SK-N-DZ (cell line): ENCODE data around the gene ADAMTS5.

Source experiments
- DNase-seq: peaks from one replicate; pipeline ENCODE4 v3.0.0-alpha.2; 2015; ENCODE audit warnings: low spot score

ADAMTS5 gene

DNA sequence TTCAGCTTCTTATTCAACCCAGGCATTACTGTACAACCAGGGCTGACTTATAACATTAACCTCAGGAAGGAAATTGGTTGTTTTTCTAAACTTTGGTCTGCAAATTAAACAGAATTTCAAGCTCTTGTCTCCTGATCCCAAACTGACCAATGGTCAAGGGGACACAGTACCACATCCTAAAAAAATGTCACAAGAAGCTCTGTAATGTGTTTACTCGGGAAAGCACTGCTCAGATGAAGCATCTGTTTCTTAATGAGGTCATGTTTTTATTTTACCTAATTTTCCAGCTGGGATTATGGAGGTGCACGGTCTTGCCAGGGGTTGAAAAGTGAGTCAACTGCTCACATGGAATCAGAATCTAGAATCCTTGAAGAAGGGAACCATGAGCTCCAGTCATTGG is 18.7 kb downstream of the ADAMTS5 start:
- no peak for DNase-seq

DNA sequence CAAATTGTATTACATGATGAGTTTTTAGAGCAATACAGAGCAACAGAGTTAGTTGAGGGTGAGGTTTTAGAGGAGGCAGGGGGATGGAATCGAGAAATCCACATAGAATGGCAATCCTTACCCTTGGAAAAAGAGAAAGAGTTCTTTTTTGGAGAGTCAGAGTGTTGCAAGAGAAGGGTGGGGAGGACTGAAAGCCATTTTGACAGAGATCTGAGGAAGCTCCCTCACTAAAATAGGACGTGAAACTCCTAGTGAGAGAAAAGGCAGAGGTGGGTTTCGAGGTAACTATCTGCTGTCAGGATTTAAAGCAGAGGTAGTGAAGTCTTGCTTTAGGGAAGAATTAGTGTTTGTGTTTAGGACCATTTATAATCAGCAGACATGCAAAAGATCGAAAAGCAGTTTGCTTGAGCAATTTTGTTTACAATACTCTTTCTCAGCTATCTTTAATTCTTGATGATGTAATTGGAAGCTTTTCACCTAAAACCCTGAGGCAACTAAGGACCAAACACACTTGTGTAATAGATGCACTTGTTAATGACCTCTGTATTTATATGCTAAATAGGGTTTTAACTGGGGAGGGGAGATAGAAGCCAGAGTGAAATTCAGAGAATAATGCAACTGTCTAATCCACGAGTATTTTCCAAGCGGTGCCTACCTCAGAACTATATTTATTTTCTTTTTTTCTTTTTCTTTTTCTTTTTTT is 20.0 kb downstream of the ADAMTS5 start:
- DNase-seq, result no peak

DNA sequence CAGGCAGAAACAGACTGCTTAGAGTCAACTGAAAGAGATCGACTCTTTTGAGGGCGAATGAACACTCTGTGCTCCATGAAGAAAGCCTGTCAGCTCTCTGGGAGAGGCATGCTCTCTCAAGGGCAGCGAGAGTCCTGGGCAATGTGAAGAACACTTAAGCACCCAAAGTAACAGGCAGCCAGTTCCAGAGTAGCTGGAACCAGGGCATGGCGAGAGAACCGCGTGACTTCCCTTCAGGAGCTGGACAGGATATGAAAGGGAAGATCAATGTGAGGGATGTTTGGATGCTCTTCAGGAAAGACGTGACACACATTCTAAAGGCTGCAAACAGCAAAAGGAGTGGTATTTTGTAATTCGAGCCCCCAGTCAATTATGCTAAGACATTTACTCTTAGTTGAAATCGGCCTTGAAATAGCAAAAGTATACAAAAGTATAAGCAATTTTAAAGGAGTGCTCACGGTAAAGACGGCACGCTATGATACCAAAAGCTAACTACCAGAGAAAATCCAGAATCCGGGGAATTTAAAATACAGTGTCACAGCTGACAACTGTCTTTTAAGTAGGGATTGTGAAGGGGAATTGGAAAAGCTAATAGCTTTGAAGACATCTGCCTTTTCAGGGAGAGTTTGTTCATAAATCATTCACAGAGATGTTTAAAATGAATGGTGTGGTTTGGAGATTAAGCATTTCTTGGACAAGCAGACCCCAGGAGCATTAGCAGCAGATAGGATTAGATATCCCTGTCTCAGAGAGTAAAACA is 20.8 kb downstream of the ADAMTS5 start:
- no peak for DNase-seq

DNA sequence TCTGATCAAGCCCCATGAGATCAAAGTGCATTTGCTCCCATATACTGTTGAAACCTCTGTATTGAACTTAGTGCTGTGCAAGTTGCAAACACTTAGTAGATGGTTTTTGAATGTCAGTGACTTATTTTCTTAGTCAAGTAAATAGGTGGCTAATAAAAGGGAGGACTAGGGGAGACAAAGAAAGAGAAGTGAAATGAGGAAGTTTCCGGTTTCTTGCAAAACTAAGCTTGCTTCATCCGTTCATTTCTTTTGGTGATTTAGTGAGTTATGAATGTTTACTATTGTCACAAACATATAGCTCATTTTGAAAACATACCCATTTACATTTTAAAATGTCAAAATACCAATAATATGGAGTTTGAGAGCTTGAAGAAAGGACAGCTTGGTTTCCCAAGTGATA is 23.0 kb downstream of the ADAMTS5 start:
- DNase-seq, result no peak

DNA sequence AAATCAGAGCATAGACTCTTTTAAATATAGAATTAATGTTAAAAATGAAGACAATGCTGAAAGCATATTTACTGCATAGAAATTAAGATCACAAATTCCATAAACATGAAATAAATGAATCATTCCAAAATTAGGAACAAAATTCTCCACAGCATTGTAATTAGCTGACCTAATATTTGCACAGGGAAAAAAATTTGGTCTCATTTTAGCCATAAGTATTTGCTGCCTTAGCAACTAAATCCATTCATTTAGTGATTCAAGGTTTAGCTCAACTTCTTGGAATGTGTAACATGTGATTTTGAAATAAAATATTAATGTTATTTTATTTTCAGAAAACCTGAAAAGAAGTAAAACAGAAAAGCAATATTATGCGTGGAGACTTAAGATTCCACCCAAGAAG is 25.5 kb downstream of the ADAMTS5 start:
- DNase-seq, result no peak

DNA sequence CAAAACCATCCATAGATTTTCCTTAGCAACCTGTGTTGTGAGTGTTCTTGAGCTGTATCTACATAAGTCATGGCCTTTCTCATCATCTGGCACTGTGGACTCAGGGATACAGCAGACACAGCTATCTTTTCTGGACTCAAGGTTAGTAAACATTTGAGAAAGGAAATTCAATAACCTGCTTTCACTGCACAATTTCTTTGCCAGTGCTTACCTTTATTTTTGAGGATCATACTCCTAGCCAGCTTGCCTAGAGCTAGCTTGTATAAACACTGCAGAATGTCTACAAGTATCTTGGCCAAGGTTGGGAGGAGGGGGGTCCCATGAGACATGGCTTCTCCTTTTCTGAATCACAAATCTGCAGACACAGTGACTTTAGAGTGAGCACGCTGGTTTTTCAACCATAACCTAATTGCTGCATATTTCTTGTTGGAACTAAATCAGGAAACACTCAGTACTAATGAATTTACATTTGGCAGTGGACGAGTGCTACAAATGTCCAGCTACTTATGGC is 27.2 kb downstream of the ADAMTS5 start:
- peak; percentile 35 for DNase-seq

DNA sequence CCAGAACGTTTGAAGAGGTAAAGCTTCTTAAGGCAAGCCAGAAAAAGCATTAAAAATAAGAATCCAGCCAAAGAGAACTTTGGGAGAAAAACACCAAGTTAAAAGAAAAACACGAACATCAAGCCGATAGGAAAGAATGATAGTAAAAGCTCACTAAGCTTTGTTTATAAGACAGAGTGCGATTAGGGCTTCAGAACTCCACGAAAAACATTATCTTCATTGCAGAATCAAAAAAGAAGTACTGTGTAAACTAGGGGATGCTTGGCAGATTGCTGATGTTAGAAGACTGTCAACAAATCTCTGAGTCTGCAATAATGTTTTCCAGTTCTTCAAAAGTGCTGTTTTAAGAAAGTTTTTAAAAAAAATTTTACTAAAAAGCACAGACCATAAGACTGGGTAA is 30.2 kb downstream of the ADAMTS5 start:
- no peak for DNase-seq

DNA sequence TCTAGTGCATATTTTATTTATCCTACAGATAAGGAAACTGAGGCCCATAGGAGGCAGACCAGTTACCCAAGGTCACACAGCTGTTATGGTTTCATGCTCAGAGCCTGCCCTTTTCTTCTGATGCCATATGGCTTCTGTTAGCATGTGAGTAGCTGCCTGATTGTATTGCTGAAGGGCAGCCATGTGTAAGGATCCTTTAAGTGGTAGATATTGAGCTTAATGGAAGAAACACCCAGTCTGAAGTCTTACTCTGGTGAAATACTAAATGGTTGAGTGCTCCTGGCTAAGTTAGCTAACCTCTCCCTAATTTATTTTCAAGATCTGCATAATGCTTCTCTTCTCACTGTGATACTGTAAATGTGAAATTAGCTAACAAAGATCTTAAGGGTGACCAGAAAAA is 30.9 kb downstream of the ADAMTS5 start:
- DNase-seq, result no peak

DNA sequence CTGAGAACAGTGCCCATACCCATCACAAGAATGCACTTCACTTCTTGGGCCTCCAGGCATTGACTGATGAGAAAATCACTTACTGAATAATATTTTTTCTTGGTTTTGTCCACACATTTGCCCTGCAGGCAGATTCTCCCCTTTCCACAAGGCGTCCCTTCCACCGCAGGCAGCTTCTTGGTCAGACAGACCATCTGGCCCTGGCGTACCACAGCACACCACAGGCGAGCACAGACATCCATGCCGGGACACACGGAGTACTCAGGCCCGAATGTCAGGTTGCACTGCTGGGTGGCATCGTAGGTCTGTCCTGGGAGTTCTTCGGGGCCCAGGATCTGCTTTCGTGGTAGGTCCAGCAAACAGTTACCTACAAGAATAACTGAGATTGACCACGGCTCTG is 32.5 kb downstream of the ADAMTS5 start:
- no peak for DNase-seq

DNA sequence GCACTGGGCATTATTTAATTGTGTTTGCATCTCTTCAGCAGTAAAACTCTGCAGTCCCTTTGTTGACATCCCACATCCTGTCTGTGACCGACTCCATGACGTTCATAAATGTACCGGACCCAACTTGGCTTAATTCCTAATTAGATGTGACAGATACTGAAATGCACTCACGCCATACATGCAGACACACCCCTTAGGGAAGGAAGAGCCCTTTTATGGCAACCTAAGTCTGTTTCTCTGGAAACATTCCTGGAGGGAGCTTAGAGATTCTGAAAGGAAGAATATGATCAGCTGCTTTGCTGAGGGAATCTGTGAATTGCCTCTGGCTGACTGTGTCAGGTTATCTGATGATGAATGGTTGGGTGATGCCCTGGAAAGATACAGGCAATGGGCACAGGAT is 33.4 kb downstream of the ADAMTS5 start:
- peak; percentile 52 for DNase-seq

DNA sequence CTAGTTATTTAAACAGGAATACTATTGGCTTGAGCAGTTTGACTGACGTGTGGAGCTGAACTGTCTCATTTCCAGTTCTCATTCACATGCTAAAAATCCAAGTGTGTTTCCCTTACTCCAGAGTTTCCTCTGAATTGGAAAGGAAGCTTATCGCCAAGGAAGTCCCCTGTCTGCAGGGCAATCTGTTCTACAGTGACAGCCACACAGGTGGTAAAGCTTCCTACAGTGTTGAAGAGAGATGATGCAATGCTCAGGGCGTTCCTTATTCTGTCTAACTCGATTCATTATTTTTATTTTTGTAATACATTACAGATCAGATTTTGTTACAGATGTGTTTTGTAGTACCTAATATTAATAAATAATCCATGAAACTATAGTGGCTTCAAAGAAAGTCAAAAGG is 41.3 kb downstream of the ADAMTS5 start:
- no peak for DNase-seq

DNA sequence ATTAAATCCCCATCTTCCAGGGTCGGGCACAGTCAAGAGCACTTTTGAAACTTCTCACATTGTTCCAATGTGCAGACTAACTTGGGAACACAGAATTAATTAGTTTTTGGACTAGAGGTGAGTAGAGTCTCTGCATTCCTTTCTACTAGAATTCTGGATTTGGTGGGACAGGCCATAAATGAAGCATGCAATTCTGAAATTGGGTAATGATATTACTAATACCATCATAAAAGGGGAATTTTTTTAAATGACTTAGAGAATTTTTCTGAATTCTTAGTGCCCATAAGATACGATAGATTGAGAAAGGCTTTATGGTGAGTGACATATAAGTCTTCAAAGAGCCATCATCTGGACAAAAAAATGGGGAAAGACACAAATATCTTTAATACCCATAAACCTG is 41.8 kb downstream of the ADAMTS5 start:
- DNase-seq, result no peak

DNA sequence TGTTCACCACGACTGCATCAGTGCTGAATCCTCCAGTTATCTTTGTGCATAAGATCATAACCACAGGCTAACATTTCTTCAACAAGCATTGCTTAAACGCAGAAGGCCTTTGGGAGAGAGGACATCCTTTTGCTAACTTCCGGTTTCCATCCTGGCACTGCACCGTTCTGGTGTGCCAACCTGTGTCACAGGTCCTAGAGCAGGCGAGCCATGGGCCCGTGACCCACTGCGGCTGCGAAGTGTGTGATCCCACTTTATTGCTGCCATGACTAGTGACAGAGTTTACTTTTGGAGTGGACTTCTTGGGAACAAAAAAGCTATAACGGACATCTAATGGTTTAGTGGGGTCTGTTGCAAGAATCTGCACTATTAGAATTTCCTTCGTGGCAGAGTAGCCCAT is 42.9 kb downstream of the ADAMTS5 start:
- DNase-seq, result no peak

DNA sequence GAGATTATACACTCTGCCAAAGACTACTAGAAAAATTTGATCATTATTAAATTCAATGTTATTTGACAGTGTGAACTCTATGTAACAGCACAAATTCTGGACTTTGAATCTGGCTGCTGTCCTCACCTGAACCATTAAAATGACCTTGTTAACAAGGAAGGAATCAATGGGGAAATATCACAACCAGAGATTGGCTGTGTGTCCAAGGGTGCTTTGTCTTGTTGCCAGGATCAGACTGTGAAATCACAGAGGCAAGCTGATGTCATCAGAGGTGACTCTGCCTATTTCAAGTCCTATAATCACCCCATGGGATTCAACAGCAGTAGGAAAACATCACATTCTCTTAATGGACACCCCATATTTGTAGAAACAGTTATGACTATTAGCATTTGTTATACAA is 46.8 kb downstream of the ADAMTS5 start:
- DNase-seq, result no peak

DNA sequence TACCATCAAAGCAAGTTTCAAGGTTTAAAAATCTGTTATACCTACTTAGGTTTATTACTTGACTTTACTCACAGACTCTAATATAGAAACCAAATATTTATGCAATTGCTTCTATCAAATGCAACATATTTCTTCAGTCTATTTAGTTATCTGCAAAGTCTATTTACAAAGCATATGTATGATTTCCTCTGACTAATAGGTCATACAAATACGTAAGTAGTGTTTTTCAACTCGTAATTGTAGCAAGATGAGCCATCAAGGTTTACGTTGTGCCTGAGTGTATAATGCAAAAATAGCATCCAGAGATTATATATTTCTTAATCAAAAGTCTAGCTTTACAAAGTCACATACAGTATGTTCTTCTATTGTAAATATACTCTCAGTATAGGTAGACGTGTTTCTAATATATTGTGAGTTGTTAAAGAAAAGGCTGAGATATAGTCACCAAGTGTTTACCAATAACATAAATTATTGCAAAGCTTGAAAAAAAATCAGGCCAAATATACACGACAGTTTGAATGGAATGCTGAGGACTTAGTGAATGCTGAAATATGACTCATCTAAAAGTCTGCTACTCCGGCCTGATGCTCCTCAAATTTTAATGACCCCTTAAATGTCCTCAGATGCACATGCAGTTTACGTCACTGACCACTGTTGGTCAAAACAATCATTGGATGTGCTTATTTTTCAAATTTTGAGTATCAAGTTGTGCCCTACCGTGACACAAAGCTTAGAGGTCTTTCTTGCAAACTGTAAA is 48.4 kb downstream of the ADAMTS5 start:
- no peak for DNase-seq

DNA sequence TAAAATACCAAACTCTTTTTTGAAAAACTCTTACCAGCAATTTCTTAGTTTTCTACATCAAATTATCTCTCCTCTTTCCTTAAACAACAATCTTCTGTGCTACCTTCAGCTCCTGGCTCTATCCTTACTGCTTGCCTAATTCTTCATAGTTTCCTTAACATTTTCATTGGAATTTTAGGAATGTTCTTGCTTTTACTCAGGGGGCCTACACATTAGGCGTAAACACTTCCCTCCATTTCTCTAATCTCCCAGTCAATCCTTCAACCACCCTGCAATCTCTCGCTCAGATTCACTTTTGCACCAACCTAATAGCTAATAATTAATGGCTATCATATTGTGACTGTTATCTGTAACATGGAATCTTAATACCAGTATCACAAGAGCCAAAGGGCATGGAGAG is 50.1 kb downstream of the ADAMTS5 start:
- DNase-seq, result no peak

DNA sequence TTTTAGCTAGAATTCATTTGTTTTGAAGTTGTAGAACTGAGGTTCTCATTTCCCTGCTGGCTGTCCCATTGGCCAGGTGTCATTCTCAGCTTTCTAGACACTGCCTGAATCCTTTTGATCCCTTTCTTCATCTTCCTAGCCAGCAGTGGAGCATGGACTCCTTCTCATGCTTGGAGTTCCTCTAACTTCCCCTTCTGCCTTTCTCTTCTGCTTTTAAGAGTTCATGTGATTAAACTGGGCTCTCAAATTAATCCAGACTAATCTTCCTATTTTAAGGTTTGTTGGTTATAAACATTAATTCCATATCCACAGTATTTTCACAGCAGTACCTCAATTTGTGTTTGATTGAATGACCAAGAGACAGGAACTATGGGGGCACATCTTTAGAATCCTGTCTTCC is 52.3 kb downstream of the ADAMTS5 start:
- no peak for DNase-seq

DNA sequence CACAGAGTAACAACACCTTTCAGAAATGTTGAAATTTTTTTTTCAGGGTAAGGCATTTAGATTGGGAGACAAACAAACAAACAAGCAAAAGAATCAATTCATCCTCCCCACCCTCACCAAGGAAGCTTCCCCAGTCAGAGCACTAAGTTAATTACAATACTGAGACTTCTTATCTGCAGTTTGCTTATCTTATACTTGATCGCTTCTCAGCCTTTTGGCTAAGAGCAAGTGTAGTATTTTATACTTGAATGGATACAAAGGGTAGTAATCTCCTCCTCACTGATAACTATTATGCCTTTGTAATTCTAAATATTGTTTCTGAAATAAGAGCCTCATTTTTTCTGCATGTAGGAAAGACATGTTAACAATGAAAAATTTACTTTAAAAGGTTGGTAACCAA is 54.4 kb downstream of the ADAMTS5 start:
- no peak for DNase-seq

DNA sequence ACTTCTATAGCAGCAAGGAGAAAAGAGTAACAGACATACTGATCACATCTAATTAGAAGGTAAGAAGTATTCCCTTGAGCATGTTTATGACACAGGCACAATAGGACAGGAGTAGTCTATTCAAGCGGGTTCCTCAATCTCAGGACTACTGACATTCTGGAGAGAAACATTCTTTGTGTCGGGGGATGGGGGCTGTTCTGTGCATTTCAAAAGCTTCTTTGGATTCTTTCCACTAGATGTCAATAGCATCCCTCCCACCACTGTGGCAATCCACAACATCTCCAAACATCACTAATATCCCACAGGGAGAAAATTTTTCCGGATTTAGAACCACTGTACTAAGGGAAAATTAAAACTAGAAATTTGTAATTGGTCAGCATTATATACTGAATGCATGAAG is 56.9 kb downstream of the ADAMTS5 start:
- DNase-seq, result no peak

DNA sequence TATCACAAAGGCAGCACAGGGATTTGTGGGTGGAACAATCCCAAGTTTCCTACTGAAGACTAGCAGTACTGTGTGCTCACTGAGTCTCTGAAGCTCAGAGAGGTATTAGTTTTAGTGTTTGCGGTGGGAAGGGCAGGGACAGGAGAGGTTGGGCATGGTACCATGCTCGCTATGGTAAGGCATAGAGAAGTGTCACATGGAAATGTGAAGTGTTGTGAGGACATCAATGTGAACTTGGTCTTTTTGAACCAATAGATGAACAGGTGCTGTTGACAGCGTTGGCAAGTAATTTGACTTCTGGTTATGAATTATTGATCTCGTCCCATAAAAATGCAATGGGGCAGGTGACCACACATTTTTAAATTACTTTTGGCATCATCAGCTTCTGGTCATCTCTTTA is 65.9 kb downstream of the ADAMTS5 start:
- no peak for DNase-seq

DNA sequence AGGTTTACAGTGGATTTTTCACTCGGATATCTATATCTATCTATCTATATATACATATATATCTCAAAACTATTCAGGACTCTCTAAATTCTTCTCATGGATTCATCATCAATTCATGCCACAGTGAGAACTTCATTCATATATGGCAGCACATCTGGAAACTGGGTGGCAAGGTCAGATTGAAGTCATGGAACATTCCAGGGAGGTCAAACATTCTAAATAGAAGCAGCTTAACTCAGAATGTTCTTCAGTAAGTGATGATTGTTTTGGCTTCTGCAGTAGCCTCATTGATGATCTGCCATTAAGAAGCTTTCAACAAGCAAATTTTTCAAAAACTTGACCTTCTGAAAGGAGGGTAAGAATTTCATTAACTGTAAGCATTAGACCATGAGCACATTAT is 74.7 kb downstream of the ADAMTS5 start:
- no peak for DNase-seq

DNA sequence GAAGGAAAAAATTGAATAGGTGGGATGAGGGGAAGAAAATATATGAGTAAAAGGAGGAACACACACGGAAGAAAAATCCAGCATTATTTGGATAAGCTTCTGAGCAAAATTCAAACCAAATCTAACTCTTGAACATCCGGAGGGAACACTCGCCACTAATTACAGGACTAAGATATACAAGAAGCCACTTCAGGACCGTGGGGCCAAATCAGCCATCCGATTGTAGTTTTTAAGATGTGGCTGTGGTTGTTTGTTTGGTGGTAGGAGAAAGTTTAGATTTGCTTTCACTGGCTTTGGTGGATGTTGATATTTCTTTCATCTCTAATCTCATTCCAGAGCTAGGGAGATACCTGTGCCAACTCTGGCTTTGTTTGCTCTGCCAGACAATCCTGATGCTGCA is 78.0 kb downstream of the ADAMTS5 start:
- DNase-seq, result no peak

DNA sequence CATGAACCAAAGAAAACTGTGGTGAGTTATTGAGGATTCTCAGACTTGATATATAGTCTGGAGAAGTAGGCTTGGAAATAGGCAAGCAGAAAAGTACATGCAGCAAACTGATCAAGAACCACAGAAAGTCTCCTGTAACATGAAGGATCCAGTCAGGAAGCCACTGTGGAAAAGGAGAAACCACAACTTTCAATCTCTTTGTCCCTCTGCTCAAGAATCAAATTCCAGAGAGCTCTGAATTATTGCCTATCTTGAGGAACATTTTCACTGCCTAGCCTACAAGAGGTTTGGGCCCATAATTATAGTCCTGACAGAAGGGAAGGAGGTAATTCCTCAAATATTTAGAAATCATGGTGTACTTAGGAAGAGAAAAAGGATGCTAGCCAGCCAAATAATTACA is 78.6 kb downstream of the ADAMTS5 start:
- no peak for DNase-seq
